Activated CD8-positive, alpha-beta memory T cell treated with anti-CD3 and anti-CD28 coated beads, Interleukin-2, amount 10 ng/mL, durations not matched to agents 7 days and 5 days (primary cell): Measurements from ENCODE around the gene SPARC. TPM values are rescaled to one million over a fixed set of nuclear protein-coding genes. Genes with fewer than 3 reads are reported as not detected.
"Not testable (repeated sequence)": the region's sequence is repeated elsewhere in the genome, so short reads cannot be mapped to it uniquely, and the experiment has no call there.

Source experiments
- ATAC-seq: fragments of 150-1000 bp; cut with Tn5 transposase; one replicate; pipeline ENCODE4 v1.10.0; 2021; ENCODE audit warnings: moderate library complexity
- CTCF ChIA-PET: fragments of 350-600 bp; sonication (Branson Sonifier 250); formaldehyde crosslinking; loops from one replicate; lab custom pipeline; 2021; ENCODE audit warnings: antibody characterized with exemption; lab: Charles Lee
- DNase-seq: peaks from one replicate; pipeline ENCODE4 v3.0.0-alpha.2; 2020
- H3K27ac Mint-ChIP-seq: one replicate; pipeline ENCODE4 v1.8.0; 2021; ENCODE audit warnings: mild to moderate bottlenecking, mixed read lengths
- H3K27me3 Mint-ChIP-seq: one replicate; pipeline ENCODE4 v1.8.0; 2021; ENCODE audit warnings: mixed read lengths
- H3K36me3 Mint-ChIP-seq: one replicate; pipeline ENCODE4 v1.8.0; 2021; ENCODE audit warnings: mild to moderate bottlenecking, mixed read lengths
- H3K4me1 Mint-ChIP-seq: one replicate; pipeline ENCODE4 v1.8.0; 2021; ENCODE audit warnings: mixed read lengths
- H3K4me3 Mint-ChIP-seq: one replicate; pipeline ENCODE4 v1.8.0; 2021; ENCODE audit warnings: mild to moderate bottlenecking, moderate library complexity, mixed read lengths
- H3K9me3 Mint-ChIP-seq: one replicate; pipeline ENCODE4 v1.8.0; 2022; ENCODE audit warnings: low read depth, mixed read lengths
- total RNA-seq, 2 experiments: library from RNA; stranded (reverse); gene quantifications; one replicate each; pipeline ENCODE4 v1.2.3, GENCODE V29; 2021

The SPARC gene, protein sequence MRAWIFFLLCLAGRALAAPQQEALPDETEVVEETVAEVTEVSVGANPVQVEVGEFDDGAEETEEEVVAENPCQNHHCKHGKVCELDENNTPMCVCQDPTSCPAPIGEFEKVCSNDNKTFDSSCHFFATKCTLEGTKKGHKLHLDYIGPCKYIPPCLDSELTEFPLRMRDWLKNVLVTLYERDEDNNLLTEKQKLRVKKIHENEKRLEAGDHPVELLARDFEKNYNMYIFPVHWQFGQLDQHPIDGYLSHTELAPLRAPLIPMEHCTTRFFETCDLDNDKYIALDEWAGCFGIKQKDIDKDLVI
- under 1 TPM; 0.18 to 0.37 TPM for total RNA-seq

DNA sequence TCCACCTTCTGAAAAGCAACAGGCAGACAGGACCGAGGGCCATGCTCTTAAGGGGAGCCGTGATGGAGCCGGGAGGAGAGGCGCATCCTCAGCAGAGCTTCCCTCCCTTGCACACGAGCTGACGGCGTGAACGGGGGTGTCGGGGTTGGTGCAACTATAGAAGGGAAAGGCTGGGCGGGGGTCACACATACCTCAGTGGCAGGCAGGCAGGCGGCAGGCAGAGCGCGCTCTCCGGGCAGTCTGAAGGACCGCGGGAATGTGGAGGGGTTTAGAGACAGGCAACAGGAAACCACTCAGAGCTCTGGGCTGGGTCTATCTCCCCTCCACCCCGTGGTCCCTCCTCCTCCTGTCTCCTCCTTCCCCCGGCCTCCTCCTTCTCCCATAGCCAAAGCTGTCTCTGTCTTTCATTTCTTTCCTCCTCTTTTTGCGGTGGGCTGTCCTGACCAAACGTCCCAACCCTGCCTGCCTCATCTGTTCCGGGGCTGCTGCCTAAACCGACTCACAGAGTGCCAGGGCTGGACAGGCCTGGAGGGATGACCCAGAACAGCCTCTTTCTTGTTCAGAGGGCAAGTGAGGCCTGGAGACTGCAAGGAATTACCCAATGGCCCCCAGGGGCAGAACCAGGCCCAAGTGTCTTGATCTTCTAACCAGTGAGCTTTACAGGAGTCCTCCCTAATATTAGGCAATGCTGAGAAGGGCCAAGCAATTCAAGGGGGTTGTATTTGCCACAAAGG is at the start of gene SPARC:
Gene SPARC (minus strand): TSS at position 242 of the 734 bp plus-strand sequence. CDS start 10,727 bp downstream, outside the sequence.
- H3K27ac Mint-ChIP-seq: no peak within 1 kb of the TSS
- H3K27me3 Mint-ChIP-seq: peaks cover 37% of the 10 kb centered on the region
- H3K4me1 Mint-ChIP-seq: peaks cover 9% of the 10 kb centered on the region
- no peak within 1 kb of the TSS for H3K4me3 Mint-ChIP-seq
- ATAC-seq (peak; percentile 58), DNase-seq (no peak)
- H3K9me3 Mint-ChIP-seq: no peaks in the 10 kb centered on the region
- H3K36me3 Mint-ChIP-seq: no peaks in the 10 kb centered on the region
- CTCF ChIA-PET: interaction anchor here (1.1 kb wide), 1 partner anchor 93 kb away, joined by 3 read pairs; no protein-coding TSS in a partner anchor

DNA sequence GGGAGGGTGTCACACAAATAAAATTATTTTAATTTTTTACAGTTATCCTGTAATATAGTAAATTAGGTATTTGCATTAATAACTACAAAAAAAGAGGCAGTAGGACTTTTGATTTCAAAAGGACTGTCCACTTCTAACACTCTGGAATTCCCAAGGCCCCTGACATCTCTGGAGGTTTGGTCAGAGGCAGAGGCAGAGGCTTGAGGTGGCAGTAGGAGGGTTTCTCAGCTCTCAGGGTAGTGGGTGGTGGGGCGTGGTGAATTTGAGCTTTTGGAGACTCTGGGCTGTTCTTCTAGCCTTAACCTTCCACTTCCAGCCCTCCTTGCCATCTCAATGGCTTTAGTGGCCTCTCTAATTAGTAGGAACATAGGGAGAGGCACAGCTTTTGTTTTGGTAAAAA is 48.9 kb upstream of the SPARC start:
- CTCF ChIA-PET: interaction anchor here (1.0 to 2.6 kb wide), 2 partner anchors 17 to 84 kb away, joined by 5 to 7 read pairs; no protein-coding TSS in a partner anchor
- Mint-ChIP-seq H3K27ac (no peak overlapping the region), H3K4me3 (no peak overlapping the region), H3K4me1 (peaks cover under 1% of the 10 kb centered on the region), H3K9me3 (no peaks in the 10 kb centered on the region), H3K36me3 (peaks cover 4% of the 10 kb centered on the region), H3K27me3 (no peaks in the 10 kb centered on the region)
- DNase-seq: no peak
- no peak for ATAC-seq

DNA sequence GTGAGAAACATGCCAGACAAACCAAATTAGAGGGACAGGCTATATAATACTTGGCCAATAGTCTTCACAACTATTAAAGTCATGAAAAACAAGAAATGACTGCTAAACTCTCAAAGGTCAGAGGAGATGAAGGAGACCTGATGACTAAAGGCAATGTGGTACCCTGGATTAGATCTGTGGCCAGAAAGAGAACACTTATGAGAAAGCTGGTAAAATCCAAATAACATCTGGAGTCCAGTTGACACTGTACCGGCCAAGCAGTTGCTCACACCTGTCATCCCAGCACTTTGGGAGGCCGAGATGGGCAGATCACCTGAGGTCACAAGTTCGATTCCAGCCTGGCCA is 47.3 kb upstream of the SPARC start:
- ATAC-seq: no peak
- Mint-ChIP-seq H3K4me1 (peaks cover 6% of the 10 kb centered on the region), H3K9me3 (peaks cover 2% of the 10 kb centered on the region), H3K36me3 (peaks cover 12% of the 10 kb centered on the region), H3K4me3 (no peak overlapping the region), H3K27me3 (no peaks in the 10 kb centered on the region), H3K27ac (no peak overlapping the region)
- CTCF ChIA-PET: interaction anchor here (0.9 kb wide), 1 partner anchor 37 kb away, joined by 3 read pairs; no protein-coding TSS in a partner anchor
- no peak for DNase-seq

DNA sequence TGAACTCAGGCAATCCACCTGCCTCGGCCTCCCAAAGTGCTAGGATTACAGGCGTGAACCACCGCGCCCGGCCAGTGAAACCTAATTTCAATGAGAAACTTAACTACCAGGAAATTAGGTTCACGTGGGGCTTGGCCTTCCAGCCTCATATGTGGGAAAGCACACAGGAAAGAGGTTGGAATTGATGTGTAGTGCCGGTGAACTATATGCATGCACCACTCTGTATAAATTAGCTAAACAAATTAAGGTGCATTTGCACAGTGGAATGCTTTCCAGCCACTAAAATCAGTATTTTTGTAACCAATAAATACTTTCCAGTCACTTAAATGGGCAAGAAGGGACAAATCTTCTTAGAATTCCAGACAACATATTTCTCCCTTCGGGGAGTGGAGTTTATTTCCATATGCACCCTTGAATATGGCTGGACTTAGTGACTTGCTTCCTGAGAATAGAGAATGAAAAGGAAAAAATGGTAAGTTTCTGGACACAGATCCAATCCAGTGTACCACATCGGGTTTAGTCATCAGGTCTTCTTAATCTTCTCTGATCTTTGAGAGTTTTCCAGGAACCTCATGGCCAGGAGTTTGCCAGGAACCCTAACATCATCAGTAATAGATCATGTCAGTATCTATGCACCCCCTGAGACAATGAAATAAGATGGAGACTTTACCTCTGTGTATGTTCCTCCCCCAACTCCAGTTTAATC is 46.8 kb upstream of the SPARC start:
- ATAC-seq: no peak
- CTCF ChIA-PET: no interaction called here
- DNase-seq: no peak
- Mint-ChIP-seq H3K9me3 (peaks cover 2% of the 10 kb centered on the region), H3K27ac (no peak overlapping the region), H3K36me3 (peaks cover 12% of the 10 kb centered on the region), H3K27me3 (no peaks in the 10 kb centered on the region), H3K4me3 (no peak overlapping the region), H3K4me1 (peaks cover 6% of the 10 kb centered on the region)

DNA sequence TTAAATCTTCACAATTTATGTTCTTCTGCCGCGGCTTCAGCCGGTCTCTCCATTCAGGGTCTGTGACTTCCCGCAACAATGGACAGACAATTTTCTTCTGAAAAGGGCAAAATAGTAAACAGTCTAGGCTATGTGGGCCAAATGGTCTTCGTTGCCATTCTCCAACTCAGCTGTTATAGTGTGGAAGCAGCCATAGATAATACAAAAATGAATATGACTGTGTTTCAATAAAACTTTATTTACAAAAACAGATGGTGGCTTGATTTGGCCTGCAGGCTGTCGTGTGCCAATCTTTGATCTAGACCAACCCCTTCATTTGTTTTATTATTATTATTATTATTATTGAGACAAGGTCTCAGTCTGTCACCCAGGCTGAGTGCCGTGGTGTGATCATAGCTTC is 43.7 kb upstream of the SPARC start:
- Mint-ChIP-seq H3K27me3 (no peaks in the 10 kb centered on the region), H3K4me3 (no peak overlapping the region), H3K27ac (no peak overlapping the region), H3K9me3 (peaks cover 2% of the 10 kb centered on the region), H3K4me1 (peaks cover 6% of the 10 kb centered on the region), H3K36me3 (peaks cover 17% of the 10 kb centered on the region)
- CTCF ChIA-PET: interaction anchor here (1.5 kb wide), 1 partner anchor 27 kb away, joined by 3 read pairs; no protein-coding TSS in a partner anchor
- no peak for ATAC-seq
- DNase-seq: no peak

DNA sequence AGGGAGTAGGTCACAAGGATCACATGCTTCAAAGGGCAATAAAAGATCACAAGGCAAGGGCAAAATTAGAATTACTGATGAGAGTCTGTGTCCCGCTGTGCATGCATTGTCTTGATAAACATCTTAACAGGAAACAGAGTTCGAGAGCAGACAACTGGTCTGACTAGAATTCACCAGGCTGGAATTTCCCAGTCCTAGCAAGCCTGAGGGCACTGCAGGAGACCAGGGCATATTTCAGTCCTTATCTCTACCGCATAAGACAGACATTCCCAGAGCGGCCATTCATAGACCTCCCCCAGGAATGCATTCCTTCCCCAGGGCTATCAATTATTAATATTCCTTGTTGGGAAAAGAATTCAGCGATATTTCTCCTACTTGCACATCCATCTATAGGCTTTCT is 42.9 kb upstream of the SPARC start:
- DNase-seq, H3K9me3 Mint-ChIP-seq, H3K27ac Mint-ChIP-seq, H3K4me1 Mint-ChIP-seq, H3K4me3 Mint-ChIP-seq, CTCF ChIA-PET, ATAC-seq, H3K27me3 Mint-ChIP-seq: not testable (repeated sequence)
- H3K36me3 Mint-ChIP-seq: peaks cover 17% of the 10 kb centered on the region

DNA sequence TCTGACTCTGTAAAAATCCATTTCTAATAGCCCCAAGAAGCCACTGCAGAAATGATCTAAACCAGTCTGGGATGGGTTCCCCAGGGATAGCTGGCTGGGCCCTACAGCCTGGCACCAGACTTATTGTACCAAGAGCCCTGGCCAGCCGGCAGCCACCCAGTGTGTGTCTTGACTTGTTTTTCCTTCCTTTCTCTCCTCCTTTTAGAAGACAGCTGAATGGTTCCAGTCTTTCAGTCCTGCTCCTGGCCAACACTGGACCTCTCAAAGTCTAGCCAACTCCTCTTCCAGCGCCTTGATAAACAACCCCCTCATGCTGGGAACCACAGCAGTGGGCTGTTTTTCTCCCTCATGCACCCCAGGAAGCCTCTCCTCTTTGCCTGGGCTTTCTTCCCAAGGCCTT is 37.6 kb upstream of the SPARC start:
- CTCF ChIA-PET: no interaction called here
- peaks cover 9% of the 10 kb centered on the region for H3K36me3 Mint-ChIP-seq
- no peaks in the 10 kb centered on the region for H3K27me3 Mint-ChIP-seq
- DNase-seq (no peak), ATAC-seq (no peak)
- peaks cover 20% of the 10 kb centered on the region for H3K4me1 Mint-ChIP-seq
- H3K4me3 Mint-ChIP-seq: no peak overlapping the region
- H3K9me3 Mint-ChIP-seq: no peaks in the 10 kb centered on the region
- no peak overlapping the region for H3K27ac Mint-ChIP-seq

DNA sequence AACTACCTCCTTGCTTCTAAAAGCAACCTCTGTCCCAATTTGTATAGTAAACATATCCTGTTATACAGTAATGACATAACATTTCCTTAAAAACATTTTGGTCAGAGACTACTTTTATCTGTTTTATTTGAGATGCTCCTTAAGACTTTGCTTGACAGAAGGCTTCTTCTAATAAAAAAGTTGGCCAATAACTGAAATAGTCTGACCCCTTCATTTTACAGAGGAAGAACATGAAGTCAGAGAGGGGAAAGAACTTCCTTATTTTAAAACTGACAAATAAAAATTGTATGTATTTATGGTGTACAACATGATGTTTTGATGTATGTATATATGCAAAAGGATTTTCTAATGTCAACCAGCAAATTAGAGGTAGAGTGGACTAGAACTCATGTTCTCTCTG is 35.8 kb upstream of the SPARC start:
- Mint-ChIP-seq H3K27me3 (no peaks in the 10 kb centered on the region), H3K4me1 (peaks cover 17% of the 10 kb centered on the region), H3K4me3 (no peak overlapping the region), H3K27ac (no peak overlapping the region), H3K9me3 (no peaks in the 10 kb centered on the region), H3K36me3 (no peaks in the 10 kb centered on the region)
- DNase-seq (no peak), ATAC-seq (no peak)
- CTCF ChIA-PET: interaction anchor here (0.8 to 3.3 kb wide), 3 partner anchors 19 to 71 kb away, joined by 4 to 24 read pairs (median 4); no protein-coding TSS in a partner anchor

DNA sequence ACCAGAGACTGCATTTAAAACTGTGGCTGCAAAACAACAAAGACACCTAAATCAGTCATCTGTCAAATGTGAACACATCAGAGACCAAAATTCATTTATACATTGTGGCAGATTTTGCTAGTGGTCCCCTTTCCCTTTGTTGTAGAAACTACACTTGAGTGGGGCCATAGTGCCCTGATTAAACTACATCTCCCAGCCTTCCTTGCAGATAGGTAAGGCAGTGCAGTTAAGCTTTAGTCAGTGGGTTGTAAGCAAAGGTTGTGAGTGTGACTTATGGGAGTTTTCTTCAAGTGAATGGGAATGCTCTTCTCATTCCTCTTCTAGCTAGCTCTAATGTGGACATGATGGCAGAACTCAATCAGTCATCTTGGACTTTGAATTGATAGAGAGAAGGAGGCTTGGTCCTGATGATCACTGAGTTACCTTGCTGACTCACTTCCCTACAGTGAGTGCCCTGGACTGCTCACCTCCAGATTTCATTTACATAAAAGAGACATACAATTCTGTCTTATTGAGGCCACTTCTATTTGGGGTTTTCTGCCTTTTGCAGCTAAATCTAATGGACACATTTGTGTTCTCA is 35.2 kb upstream of the SPARC start:
- CTCF ChIA-PET: interaction anchor here (0.8 to 3.3 kb wide), 4 partner anchors 19 to 70 kb away, joined by 4 to 24 read pairs (median 4); no protein-coding TSS in a partner anchor
- ATAC-seq (no peak), DNase-seq (no peak)
- Mint-ChIP-seq H3K27me3 (no peaks in the 10 kb centered on the region), H3K9me3 (no peaks in the 10 kb centered on the region), H3K4me3 (no peak overlapping the region), H3K27ac (no peak overlapping the region), H3K36me3 (no peaks in the 10 kb centered on the region), H3K4me1 (peaks cover 17% of the 10 kb centered on the region)

DNA sequence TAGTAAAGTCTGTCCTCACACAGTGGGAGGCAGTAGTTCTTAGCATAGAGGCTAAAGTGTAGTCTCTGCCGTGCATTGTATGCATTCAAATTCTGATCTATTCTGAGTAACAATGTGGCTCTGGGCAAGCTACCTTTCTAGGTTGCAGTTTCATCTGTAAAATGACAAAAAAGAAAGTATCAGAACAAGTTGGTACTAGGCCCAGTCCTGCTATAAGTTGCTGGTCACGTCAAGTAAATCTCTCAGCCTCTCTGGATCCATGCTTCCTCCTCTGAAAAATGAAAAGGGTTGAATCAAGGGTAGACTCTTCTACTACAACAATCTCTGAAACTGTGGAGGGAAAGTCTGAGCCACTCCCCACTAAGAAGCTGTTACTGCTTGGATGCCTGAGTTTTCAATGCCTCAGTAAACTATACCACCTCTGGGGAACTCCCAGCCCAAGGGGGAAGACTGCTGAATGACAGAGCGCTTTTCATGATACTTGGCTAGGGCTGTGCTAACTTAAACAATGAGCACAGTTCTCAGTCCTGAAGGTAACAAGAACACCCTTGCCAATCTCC is 34.5 kb upstream of the SPARC start:
- Mint-ChIP-seq H3K27me3 (no peaks in the 10 kb centered on the region), H3K9me3 (no peaks in the 10 kb centered on the region), H3K27ac (no peak overlapping the region), H3K4me1 (peaks cover 17% of the 10 kb centered on the region), H3K36me3 (no peaks in the 10 kb centered on the region), H3K4me3 (no peak overlapping the region)
- CTCF ChIA-PET: interaction anchor here (0.9 to 3.3 kb wide), 4 partner anchors 20 to 69 kb away, joined by 4 to 24 read pairs (median 8); no protein-coding TSS in a partner anchor
- DNase-seq (no peak), ATAC-seq (peak; percentile 45)

DNA sequence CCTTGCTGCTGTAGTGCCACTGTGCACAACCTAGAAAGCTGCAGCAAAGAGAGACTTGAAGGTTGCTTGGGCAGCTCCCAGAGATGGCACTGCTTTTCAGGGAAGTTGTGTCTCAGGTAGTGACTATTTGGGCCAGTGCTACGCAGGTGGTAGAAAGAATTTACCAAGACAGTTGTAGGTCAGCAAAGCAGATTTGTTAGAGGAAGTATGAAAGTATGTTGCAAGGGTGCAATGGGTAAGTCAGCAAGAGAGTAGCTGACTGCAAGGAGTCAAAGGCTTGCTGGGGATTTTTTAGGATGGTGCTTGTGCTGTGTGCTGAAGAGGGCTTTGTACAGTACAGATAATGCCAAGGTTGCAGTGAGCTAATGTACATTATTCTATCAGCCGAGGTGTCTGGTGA is 33.5 kb upstream of the SPARC start:
- CTCF ChIA-PET: interaction anchor here (0.8 to 3.3 kb wide), 5 partner anchors 16 to 67 kb away, joined by 3 to 24 read pairs (median 7); no protein-coding TSS in a partner anchor

DNA sequence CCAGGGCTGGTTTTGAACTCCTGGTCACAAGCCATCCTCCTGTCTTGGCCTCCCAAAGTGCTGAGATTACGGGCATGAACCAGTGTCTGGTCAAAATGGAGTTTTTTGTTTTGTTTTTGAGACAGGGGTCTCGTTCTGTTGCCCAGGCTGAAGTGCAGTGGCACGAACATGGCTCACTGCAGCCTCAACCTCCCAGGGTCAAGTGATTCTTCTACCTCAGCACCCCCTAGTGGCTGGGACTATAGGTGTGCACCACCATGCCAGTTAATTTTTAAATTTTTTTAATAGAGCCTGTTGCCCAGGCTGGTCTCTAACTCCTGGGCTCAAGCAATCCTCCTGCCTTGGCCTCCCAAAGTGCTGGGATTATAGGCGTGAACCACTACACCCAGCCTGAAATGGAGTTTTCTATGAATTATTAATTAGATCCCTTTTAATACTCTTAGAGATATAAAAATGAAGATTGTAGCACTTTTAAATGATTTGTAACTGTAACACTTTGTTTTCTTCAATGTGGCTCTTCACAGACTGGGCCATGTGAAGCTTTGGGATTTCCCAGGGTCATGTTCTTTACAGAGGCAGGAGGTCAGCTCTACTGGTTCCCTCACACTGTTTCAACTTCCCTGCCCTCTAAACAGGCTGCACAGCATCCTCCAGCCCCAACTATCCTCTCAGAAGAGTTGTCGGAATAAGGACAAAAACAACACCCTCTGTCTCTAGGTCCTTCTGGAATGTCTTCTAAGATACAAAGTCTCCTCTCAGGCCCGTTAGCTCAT is 32.7 kb upstream of the SPARC start:
- Mint-ChIP-seq H3K27ac (no peak overlapping the region), H3K4me3 (no peak overlapping the region), H3K27me3 (no peaks in the 10 kb centered on the region), H3K4me1 (peaks cover 17% of the 10 kb centered on the region), H3K36me3 (no peaks in the 10 kb centered on the region), H3K9me3 (no peaks in the 10 kb centered on the region)
- CTCF ChIA-PET: interaction anchor here (0.6 to 3.3 kb wide), 9 partner anchors 8 to 68 kb away, joined by 3 to 24 read pairs (median 4); no protein-coding TSS in a partner anchor
- peak; percentile 49 for DNase-seq
- ATAC-seq: no peak

More for the DNA sequence above, 33.5 kb upstream of the SPARC start:
- Mint-ChIP-seq H3K36me3 (no peaks in the 10 kb centered on the region), H3K27me3 (no peaks in the 10 kb centered on the region), H3K27ac (no peak overlapping the region), H3K4me3 (no peak overlapping the region), H3K4me1 (peaks cover 17% of the 10 kb centered on the region), H3K9me3 (no peaks in the 10 kb centered on the region)
- DNase-seq (no peak), ATAC-seq (no peak)
